KMS-11 (cell line): ENCODE data around the gene CDH22.

ENCODE experiments used
- H2AFZ ChIP-seq: fragments of 200-600 bp; sonication (generic); 2 replicates; pipeline ENCODE4 v1.6.1; 2016; ENCODE audit warnings: antibody characterized with exemption, mixed run types, low read depth
- H3K27ac ChIP-seq: fragments of 200-600 bp; sonication (generic); 2 replicates; pipeline ENCODE4 v1.6.1; 2016; ENCODE audit warnings: mild to moderate bottlenecking, mixed run types
- H3K27me3 ChIP-seq: fragments of 200-600 bp; sonication (generic); 2 replicates; pipeline ENCODE4 v1.6.1; 2017; ENCODE audit warnings: mild to moderate bottlenecking, low read depth, mixed run types, moderate library complexity; ENCODE audit not compliant: insufficient read depth
- H3K36me3 ChIP-seq: fragments of 200-600 bp; sonication (generic); 2 replicates; pipeline ENCODE4 v1.6.1; 2017; ENCODE audit warnings: mild to moderate bottlenecking, mixed run types; ENCODE audit not compliant: insufficient read depth
- H3K4me1 ChIP-seq: fragments of 200-600 bp; sonication (generic); 2 replicates; pipeline ENCODE4 v1.6.1; 2016; ENCODE audit warnings: mild to moderate bottlenecking, low read depth, mixed run types; ENCODE audit not compliant: poor library complexity, severe bottlenecking
- H3K4me2 ChIP-seq: fragments of 200-600 bp; sonication (generic); 2 replicates; pipeline ENCODE4 v1.7.0; 2016; ENCODE audit warnings: mild to moderate bottlenecking, mixed run types
- H3K4me3 ChIP-seq: fragments of 200-600 bp; sonication (generic); IDR thresholded peaks from 2 replicates; pipeline ENCODE4 v1.6.1; 2017; ENCODE audit warnings: low read depth, low read length, mixed read lengths; ENCODE audit not compliant: insufficient read depth
- H3K79me2 ChIP-seq: fragments of 200-600 bp; sonication (generic); 2 replicates; pipeline ENCODE4 v1.6.1; 2016; ENCODE audit warnings: low read depth, mixed run types; ENCODE audit not compliant: insufficient read depth
- H3K9ac ChIP-seq: fragments of 200-600 bp; sonication (generic); 2 replicates; pipeline ENCODE4 v1.6.1; 2016; ENCODE audit warnings: mild to moderate bottlenecking, mixed run types
- H4K20me1 ChIP-seq: fragments of 200-600 bp; sonication (generic); 2 replicates; pipeline ENCODE4 v1.6.1; 2016; ENCODE audit warnings: mild to moderate bottlenecking, mixed run types; ENCODE audit not compliant: insufficient read depth
- TF ChIP-seq, protein P1 (sequence below): fragments of 200-600 bp; sonication (generic); conservative IDR thresholded peaks from 2 replicates; pipeline ENCODE4 v1.6.1; 2017; ENCODE audit warnings: low read depth, mild to moderate bottlenecking, antibody characterized with exemption, low read length, moderate library complexity, mixed read lengths

The CDH22 gene

GRCh38 chr20:46240065-46240464, 68.2 kb downstream of the CDH22 start:
- Histone ChIP-seq H4K20me1 (no peaks in the 10 kb centered on the region), H3K4me3 (no peak overlapping the region), H3K4me2 (no peak overlapping the region), H3K27me3 (peaks cover 56% of the 10 kb centered on the region; the same call in 1 of the 2 replicates), H3K4me1 (no peaks in the 10 kb centered on the region), H3K27ac (no peak overlapping the region), H3K9ac (no peak overlapping the region), H3K36me3 (no peaks in the 10 kb centered on the region), H2AFZ (no peak overlapping the region), H3K79me2 (no peaks in the 10 kb centered on the region)
- TF ChIP-seq, protein P1, sequence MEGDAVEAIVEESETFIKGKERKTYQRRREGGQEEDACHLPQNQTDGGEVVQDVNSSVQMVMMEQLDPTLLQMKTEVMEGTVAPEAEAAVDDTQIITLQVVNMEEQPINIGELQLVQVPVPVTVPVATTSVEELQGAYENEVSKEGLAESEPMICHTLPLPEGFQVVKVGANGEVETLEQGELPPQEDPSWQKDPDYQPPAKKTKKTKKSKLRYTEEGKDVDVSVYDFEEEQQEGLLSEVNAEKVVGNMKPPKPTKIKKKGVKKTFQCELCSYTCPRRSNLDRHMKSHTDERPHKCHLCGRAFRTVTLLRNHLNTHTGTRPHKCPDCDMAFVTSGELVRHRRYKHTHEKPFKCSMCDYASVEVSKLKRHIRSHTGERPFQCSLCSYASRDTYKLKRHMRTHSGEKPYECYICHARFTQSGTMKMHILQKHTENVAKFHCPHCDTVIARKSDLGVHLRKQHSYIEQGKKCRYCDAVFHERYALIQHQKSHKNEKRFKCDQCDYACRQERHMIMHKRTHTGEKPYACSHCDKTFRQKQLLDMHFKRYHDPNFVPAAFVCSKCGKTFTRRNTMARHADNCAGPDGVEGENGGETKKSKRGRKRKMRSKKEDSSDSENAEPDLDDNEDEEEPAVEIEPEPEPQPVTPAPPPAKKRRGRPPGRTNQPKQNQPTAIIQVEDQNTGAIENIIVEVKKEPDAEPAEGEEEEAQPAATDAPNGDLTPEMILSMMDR, result no peak

GRCh38 chr20:46237736-46238135, 70.6 kb downstream of the CDH22 start:
- H2AFZ ChIP-seq, result no peak overlapping the region
- no peaks in the 10 kb centered on the region for H4K20me1 ChIP-seq
- H3K79me2 ChIP-seq, result no peaks in the 10 kb centered on the region
- no peak overlapping the region for H3K27ac ChIP-seq
- H3K27me3 ChIP-seq, result peaks cover 73% of the 10 kb centered on the region; the same call in 1 of the 2 replicates
- H3K4me3 ChIP-seq, result no peak overlapping the region
- TF ChIP-seq, protein P1, result no peak
- H3K9ac ChIP-seq, result no peak overlapping the region
- no peak overlapping the region for H3K4me2 ChIP-seq
- H3K4me1 ChIP-seq, result no peaks in the 10 kb centered on the region
- no peaks in the 10 kb centered on the region for H3K36me3 ChIP-seq

DNA sequence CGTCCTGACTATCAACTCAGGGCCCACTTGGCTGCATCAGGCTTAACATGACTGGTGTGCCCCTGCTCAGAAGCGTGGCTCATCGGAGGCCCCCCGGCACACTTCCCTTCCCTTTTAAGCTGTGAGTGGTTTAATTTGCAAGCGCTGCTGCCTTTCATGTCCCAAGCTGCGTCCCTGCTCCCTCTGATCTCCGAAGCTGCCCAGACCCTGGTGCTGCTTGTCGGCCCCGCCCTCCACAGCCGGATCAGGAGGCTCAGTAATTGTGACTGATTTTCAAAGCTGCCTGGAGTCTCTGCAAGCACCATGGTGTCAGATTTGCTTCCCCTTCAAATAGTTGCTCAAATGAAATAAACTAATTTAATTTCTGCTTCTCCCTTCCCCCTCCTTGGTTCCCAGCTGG, 71.1 kb downstream of the CDH22 start:
- H3K27ac ChIP-seq, result no peak overlapping the region
- H3K4me1 ChIP-seq, result no peaks in the 10 kb centered on the region
- no peak overlapping the region for H3K9ac ChIP-seq
- H4K20me1 ChIP-seq, result no peaks in the 10 kb centered on the region
- no peak overlapping the region for H3K4me2 ChIP-seq
- H3K27me3 ChIP-seq, result peaks cover 76% of the 10 kb centered on the region; the same call in 1 of the 2 replicates
- no peaks in the 10 kb centered on the region for H3K79me2 ChIP-seq
- no peak overlapping the region for H2AFZ ChIP-seq
- H3K36me3 ChIP-seq, result no peaks in the 10 kb centered on the region
- H3K4me3 ChIP-seq, result no peak overlapping the region
- TF ChIP-seq, protein P1, result no peak

GRCh38 chr20:46235077-46235476, 73.2 kb downstream of the CDH22 start:
- no peak overlapping the region for H3K27ac ChIP-seq
- H3K9ac ChIP-seq, result no peak overlapping the region
- no peaks in the 10 kb centered on the region for H3K36me3 ChIP-seq
- H3K4me2 ChIP-seq, result no peak overlapping the region
- TF ChIP-seq, protein P1, result no peak
- H2AFZ ChIP-seq, result no peak overlapping the region
- H4K20me1 ChIP-seq, result no peaks in the 10 kb centered on the region
- no peaks in the 10 kb centered on the region for H3K4me1 ChIP-seq
- peaks cover 73% of the 10 kb centered on the region; the same call in 1 of the 2 replicates for H3K27me3 ChIP-seq
- H3K4me3 ChIP-seq, result no peak overlapping the region
- H3K79me2 ChIP-seq, result no peaks in the 10 kb centered on the region

- Histone ChIP-seq H3K27ac (no peak overlapping the region), H3K4me3 (no peak overlapping the region), H3K9ac (no peak overlapping the region), H3K27me3 (peaks cover 64% of the 10 kb centered on the region; the same call in 1 of the 2 replicates), H2AFZ (no peak overlapping the region), H3K36me3 (no peaks in the 10 kb centered on the region), H3K4me1 (no peaks in the 10 kb centered on the region), H3K4me2 (no peak overlapping the region), H4K20me1 (no peaks in the 10 kb centered on the region), H3K79me2 (no peaks in the 10 kb centered on the region)
- TF ChIP-seq, protein P1, result no peak
Measured at GRCh38 chr20:46233701-46234100, 74.6 kb downstream of the CDH22 start.
